NCI-H748 treated with DMSO at 0.1 percent for 48 hours (cell line): ENCODE measurements around the gene RBP4.

Experiments used
- DNase-seq: peaks from one replicate; lab custom pipeline; 2025; lab: John Stamatoyannopoulos, UW

Gene RBP4

DNA sequence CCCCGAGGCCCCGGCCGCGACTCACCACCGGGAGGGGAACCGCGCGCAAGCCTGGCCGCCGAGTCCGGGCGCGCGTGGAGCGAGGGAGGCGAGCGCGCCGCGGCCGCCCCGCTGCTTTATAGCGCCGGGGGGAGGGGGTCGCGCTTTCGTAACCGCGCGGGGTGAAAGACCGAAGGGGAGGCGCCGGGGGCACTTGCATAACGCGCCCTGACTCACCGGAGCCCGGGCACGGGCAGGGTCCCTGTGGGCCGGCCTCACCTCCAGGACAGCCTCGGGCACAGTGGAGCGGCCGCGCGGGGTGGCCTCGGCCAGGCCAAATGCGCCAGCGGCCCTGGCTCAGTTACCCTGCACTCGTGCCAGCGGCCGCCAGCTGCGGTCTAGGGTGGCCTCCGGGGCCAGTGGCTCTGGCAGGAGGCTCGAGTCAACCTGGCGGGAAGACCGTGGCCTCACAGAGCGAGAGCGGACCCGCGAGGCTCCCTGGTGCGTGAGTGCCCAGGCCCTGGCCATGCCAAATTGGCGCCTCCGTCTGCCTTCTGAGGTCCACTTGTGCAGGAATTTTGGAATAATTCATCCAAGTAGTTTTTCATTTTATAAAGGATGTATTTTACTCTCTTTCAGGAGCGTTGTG, at the start of gene RBP4:
Gene RBP4 (minus strand): TSS at position 90 of the 628 bp plus-strand sequence. CDS start 207 bp downstream, outside the sequence.
- no peak for DNase-seq

GRCh38 chr10:93639791-93640190, 38.8 kb upstream of the RBP4 start:
- DNase-seq = no peak

DNA sequence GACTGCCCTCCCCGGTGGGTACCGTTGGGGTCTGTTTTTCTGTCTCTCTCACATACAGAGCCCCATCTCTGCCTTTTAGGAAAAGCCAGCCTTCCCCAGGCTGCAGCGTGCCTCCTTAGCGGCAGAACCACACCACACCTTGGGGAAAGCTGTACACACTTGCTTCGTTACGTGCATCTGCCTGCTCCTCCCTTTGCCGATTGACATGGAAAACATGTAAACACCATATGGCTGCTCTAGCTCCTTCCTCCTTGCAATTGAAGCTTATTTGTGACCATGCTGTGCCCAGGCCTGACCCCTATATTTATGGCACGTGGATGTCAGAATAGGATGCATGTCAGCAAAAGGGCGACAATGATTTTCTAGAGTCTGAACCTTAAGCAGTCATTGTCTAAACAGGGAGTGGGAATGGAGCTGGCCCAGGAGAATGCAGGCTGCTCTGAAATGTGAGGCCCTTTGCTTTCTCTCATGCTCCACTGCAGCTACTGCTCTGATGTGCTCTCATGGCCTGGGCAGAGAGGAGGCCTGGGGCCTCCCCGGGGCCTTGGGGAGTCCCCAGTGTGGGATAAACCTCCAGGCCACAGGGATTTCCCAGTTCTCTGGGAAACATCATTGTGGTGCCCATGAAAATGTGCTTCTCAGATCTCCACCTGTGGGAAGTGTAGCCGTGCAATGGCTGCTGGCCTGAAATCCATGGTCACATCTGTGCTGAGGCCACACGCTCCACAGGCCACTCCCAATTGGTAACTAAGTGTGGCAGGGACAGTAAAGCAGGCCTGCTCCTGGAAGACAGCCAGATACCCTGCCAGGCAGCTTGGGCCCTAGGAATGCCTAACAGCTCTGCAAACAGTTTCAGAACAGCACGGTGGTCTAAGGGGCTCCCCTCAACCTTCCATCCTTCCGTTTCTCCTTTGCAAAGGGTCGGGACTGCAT, 29.9 kb upstream of the RBP4 start:
- no peak for DNase-seq

GRCh38 chr10:93629647-93630305, 28.7 kb upstream of the RBP4 start:
- no peak for DNase-seq

DNA sequence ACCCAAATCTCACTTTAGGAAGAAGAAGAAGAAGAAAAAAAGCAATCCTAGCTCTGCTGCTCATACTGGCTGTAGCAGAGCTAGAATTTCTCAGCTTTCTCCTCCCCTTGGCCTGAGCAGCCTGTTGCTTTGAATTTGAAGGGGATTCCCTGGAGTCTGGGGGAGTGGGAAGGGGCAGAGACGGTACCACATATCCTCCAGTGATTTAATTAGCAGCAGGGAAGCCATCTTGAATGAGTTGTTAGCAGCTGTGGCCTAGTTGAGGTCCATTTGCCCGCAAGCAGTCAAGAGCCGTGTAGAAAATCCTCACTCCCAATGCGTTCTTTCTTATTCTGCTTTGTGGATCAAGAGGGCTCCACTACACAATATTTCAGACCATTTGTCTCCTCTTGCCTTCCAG, 27.8 kb upstream of the RBP4 start:
- no peak for DNase-seq

DNA sequence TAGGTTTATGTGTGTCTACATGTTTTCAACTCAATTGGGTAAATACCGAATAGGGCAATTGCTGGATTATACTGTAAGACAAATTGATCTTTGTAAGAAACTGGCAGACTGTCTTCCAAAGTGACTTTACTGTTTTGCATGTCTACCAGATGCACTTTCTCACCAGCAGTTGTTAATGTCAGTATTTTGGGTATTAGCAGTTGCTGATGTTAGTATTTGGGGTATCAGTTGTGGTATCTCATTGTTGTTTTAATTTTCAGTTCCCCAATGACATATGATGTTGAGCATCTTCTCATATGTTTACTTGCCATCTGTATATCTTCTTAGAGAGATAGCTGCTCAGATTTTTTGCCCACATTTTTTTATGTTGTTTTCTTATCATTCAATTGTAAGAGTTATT, 21.9 kb upstream of the RBP4 start:
- no peak for DNase-seq

DNA sequence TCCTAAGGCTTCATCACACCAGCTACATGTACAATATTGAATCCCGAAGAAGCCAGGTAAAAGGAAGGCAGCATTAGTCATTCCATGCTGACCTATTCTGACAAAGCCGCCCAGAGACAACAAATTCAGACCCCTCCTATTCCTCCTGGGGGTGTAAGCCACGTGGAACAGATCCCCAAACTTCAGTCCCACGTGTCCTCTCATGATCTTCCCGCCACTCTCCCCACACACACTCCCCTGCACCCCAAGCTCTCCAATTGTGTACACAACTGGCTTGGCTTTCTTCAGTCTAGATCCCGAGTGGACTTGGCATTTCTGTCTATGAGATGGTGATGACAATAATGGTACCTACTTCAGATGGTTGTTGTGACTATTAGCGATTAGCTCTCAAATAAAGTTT, 19.9 kb upstream of the RBP4 start:
- no peak for DNase-seq

DNA sequence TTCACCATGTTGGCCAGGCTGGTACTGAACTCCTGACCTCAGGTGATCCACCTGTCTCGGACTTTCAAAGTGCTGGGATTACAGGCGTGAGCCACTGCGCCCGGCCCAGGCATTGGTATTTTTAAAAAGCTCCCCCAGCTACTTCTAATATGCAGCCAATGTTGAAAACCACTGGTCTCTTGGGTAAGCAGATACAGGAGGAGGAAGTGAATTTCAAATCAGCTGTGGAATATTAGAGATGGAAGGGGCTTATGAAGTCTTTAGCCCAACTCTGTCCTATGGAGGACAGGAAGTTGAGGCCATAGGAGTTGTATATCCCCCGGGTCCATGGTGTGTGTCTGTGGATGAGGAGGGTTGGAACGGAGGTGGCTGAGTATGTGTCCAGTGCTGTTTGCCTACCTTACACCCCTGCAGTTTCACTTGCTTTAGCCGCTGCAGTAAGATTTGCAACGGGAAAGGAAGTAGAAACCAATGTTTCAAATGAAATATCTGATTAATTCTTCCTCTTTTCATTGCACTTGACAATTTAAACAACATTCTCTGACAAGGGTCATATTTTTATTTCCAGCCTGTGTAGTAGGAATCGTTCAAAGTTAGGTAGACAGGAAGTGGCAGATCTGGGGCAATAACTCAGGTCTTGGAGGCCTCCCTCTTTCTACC, 14.7 kb upstream of the RBP4 start:
- no peak for DNase-seq

DNA sequence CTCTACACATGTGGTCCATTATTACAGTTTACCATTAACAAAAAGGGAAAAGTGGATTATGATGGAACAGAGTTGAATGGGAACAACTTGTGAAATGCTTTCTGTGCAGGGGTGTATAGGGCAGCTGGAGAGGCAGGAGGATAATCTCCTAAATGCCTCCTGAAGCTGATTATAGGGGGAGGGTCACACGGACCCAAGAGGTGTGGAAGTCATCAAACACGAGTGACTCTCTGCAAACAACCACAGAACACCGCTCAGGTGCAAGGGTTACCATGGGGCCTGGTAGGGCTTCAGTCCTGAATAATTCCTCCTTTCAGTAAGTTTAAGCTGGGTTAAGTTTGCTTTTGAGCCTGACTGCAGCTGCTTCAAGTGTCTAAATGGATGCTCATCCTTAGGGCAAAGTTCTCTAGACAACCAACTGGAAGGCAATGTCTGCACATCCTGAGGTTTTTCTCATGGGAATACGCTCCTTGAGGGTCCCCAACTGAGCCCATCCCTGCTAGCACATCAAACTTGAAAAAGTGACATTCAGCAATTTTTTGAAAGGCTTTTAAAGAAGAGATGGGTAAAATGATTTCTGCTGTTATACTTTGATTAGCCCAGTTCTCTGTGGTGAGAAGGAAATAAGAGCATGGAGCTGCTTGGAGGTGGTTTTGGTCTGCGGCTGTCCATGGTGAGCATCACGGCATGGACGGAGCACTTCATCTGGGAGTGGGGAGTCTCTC, 13.2 kb upstream of the RBP4 start:
- DNase-seq = no peak

DNA sequence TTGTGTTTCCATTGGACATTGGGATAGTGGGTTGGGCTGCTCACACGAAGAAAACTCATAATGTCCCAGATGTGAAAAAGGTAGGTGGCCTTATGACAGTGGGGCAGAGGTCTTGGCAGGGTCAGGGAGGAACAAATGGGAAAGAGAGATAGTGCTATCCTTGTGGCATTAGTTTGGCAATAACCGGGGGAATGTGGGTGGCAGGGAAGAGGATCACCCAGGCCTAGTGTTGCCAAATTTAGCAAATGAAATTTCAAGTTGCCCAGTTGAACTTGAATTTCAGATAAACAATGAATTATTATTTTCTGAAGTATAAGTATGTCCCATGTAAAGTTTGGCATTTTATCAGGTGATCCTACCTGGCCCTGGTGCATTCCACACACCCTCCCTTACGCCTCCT, 12.1 kb upstream of the RBP4 start:
- no peak for DNase-seq

DNA sequence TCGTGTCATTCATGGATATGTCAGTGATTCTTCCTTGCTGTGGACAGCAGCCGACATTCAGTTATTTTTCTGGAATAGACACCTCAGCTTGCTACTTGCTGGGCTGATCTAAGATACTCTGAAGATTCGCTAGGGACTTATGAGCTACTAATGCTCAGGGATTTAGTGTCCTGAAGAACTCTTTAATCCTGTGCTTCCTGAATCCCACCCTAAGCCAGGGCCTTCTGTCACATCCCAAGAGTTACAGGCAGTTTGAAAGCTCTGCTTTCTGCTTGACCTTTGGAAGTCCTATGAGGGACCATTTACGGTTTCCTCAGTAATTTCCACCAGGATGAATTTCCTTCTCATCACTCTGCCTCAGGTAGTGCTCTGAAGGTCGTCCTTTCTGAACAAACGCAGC, 11.3 kb upstream of the RBP4 start, which contains the start of gene PDE6C:
Gene PDE6C (plus strand): TSS at position 227 of the 400 bp plus-strand sequence. CDS start 189 bp downstream, outside the sequence.
- DNase-seq = no peak

- DNase-seq = no peak
Measured at GRCh38 chr10:93608421-93608820, 7.4 kb upstream of the RBP4 start.

DNA sequence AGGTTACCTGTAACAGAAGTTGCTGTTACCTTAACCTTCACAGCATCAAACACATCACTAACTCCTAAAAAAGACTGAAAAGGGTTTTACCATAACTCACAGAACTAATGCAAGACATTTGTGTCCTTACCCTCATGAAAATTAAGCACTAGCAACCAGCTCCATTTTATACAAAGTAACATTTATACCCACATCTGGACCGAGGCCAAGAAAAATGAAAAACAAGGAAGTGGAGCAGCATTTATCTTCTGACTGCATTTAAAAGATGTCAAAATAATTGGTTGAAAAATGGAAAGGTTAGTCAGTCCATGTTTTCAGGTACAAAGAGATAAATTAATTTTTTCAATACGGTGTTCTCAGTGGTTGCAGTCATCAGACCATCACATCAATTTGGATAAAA, 3.1 kb upstream of the RBP4 start:
- DNase-seq = no peak

DNA sequence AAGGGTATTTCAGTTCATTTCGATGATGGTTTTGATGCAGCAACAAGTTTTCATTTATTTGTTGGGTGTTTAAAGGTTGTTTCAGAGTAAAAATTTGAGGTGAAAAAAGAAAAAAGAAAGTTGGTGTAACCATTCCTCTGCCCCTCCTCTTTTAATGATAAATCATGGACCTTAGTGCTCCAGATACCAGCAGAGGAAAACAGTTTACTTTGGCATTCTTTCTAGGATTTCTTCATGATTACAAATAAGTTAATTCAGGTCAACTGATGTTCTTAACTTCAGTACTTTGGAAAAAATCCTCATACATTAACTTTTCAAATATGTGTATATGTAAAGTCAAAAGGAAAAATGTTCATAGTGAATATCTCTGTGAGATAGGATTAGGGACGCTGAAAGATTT, 2.0 kb upstream of the RBP4 start:
- no peak for DNase-seq

DNA sequence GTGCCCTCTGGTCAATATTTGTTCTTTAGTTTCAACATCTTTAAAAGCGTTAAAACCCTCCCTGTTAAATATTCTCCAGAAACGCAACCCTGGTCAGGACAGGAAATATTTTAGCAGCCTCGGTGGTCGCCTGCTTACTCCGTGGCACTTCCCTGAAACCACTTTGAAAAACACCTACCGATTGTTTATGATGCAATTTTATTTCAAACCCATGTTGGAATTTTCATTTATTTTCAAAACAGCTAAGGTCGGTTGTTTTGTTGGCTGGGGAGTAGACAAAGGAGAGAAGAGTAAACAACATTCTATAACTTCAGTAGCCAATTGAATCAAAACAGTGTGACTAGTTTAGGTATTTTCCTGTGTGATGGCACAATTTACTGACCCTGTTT, 733 bp upstream of the RBP4 start:
- DNase-seq = no peak

- no peak for DNase-seq
Measured at GRCh38 chr10:93600446-93601145, 439 bp downstream of the RBP4 start.

GRCh38 chr10:93599778-93600177, 1.3 kb downstream of the RBP4 start:
- no peak for DNase-seq

- DNase-seq = no peak
Measured at GRCh38 chr10:93599335-93599734, 1.7 kb downstream of the RBP4 start.

- DNase-seq = no peak
Measured at GRCh38 chr10:93598157-93598556, 2.9 kb downstream of the RBP4 start.

DNA sequence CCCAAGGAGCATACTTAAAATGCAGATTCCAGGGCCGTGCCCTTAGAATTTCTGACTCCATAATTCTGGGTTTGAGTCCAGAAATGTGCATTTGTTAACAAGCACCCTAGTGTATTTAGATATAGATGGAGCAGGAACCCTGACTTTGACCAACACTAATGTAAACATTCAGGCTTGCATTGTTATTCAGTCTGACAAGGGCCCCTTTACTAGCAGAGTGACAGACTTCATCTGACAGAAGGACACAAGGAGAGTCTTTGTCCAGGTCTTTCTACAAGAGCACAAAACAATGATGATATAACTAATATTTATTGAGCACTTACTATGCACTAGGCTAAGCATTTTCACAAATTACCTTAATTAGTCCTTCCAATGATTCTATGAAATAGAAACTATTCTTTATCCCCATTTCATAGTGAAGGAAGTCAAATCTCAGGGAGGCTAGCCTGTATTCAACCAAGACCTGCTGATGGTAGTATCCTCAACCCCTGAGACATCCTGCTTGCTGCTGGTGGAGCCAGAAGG, 3.9 kb downstream of the RBP4 start:
- no peak for DNase-seq

DNA sequence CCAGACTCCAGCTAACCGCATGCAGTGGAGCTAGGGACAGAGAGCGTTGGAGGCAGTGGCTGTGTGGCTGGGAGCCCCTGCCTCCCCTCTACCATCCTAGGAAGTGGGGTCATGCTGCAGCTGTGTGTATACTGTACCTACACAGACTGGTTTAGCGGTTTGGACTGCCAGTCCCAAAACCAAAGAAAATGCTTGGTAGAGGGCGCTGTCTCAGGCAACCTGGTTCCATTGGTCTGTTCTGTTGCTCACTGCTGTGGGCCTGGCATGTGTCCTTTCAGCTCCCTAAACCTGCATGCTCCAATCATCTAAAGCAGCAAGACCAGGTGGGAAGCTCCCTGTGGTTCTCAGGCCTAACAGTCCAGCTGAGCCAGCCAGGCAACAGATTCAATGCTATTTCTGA, 4.5 kb downstream of the RBP4 start:
- DNase-seq = no peak
